ENCODE results near the gene DNAJC4. TPM values are rescaled to one million over a fixed set of nuclear protein-coding genes. Genes with fewer than 3 reads are reported as not detected.
A peak's percentile ranks its signal among the peaks of the same experiment; 100 is the strongest.

DNAJC4 gene
- total RNA-seq, 3 donors from 2014 or later = 23.6 to 33.5 (median 32.6) TPM

DNA sequence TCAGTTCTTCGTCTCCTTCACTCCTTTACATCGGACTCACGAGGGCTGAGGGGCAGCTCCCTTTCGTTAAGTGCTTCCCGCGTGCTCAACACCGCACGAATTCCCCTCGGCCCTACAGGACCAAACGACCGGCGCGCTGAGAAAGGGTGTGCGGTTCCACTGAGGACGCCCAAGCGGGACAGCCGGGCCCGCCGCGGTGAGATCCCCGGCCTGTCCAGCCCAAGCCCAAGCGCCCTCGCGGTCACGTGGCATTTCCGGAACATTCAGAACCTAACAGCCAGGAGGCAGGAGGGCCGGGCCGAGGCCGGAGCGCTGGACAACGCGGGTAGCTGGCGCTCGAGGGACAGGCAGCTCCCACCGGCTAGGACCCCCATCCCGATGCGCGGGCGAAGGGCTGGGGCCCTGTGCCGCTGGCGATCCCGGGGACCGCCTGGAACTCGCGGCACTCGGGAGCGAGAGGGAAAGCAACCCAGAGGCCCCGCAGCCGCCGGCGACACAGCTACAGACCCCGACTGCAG lies 45.1 kb upstream of the DNAJC4 start:
- TF ChIP-seq POLR2AphosphoS5 (IDR thresholded peaks at IDR 0.05) = peak; percentile 70 to 92 (median 82)
- TF ChIP-seq, protein P1, sequence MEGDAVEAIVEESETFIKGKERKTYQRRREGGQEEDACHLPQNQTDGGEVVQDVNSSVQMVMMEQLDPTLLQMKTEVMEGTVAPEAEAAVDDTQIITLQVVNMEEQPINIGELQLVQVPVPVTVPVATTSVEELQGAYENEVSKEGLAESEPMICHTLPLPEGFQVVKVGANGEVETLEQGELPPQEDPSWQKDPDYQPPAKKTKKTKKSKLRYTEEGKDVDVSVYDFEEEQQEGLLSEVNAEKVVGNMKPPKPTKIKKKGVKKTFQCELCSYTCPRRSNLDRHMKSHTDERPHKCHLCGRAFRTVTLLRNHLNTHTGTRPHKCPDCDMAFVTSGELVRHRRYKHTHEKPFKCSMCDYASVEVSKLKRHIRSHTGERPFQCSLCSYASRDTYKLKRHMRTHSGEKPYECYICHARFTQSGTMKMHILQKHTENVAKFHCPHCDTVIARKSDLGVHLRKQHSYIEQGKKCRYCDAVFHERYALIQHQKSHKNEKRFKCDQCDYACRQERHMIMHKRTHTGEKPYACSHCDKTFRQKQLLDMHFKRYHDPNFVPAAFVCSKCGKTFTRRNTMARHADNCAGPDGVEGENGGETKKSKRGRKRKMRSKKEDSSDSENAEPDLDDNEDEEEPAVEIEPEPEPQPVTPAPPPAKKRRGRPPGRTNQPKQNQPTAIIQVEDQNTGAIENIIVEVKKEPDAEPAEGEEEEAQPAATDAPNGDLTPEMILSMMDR (IDR thresholded peaks at IDR 0.05) = peak in 1 of 3 donors; percentile 36
- peak; percentile 92 for TF ChIP-seq POLR2A (IDR thresholded peaks at IDR 0.05)
- Histone ChIP-seq H3K36me3 (no peaks in the 10 kb centered on the region), H3K27ac (peak overlapping the region; percentile 79 to 93), H3K4me3 (peak overlapping the region in 2 of 3 donors; percentile 61 to 77), H3K9me3 (no peaks in the 10 kb centered on the region), H3K4me1 (no peaks in the 10 kb centered on the region), H3K27me3 (no peaks in the 10 kb centered on the region)
- peak; percentile 71 to 81 for DNase-seq (ENCODE audit: low spot score in 2 of 2)
- intact Hi-C loops (cut with DNase I; ENCODE audit: low total_unique reads) = no loop called here

DNA sequence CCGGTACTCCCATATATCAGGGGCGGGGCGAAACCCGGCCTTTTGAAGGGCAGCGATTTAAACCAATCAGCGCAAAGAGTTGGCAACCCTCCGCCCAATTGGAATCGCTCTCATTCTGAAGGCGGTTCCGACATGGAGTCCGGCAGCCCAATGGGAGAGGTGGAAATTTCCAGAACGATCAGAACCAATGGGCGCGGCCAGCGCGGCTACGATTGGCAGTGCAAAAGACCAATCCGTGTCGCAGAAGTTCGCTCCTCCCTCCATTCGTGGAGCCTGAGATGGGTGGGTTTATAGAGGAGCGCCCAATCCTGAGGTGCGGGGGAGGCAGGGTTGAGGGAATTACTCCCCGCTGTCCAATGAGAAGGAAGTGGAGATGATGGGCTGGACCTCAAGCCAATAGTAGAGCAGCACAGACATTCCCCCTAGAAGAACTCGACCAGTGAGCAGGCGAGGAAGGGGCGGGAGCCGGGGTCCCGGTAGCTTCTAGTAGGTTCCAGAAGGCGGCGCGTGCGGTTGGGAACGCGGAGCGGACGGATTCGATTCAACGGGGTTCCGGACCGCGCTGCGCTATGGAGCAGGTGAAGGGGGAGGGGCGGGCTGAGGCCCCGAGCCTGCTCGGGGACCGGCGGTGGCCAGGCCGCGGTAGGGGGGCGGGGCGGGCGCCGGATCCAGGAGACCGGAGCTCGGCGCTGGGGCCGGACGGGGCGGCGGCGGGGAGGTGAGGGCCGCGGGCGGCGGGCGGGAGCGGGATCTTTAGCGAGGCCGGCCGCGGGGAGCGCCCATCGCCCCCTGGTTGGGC lies 44.5 kb upstream of the DNAJC4 start, which contains the start of gene STIP1:
TSS of gene STIP1 (plus strand) at position 479 of the 799 bp plus-strand sequence. CDS start at position 570, 91 bp downstream.
- no peaks in the 10 kb centered on the region for H3K4me1 ChIP-seq
- peak; percentile 100 for DNase-seq (ENCODE audit: low spot score in 2 of 2)
- intact Hi-C loops (cut with DNase I; ENCODE audit: low total_unique reads) = no loop called here

DNA sequence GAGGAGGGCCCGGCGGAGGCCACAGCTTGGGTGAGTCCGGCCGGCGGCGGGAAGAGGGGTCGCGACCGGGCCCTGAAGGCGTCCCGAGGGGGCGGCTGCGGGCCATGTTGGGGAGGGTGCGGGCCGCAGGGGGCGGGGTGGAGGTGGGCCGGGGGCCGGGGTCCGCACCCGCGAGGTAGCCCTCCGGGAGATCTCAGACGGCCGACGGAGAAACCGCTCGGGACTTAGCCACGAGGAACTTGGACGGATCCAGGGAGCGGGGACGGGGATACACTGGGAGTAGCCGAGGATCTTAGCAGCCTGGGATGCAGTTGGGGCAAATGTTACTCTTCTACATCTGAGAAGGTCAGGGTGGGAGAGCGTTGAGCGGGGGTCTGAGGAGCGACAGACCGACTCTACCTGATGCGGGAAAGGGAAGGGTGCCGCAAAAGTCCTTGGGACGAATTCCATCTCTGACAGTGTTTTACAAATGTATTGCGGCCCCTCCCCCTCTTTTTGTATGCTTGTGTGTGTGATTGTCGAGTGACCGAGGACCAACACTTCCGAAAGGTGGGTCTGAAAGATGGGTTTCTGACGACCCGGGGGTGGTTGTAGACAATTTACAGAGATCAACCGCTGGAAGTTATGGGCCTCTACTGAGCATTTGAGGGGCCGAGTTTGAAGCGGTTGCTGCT lies 43.7 kb upstream of the DNAJC4 start:
- Histone ChIP-seq H3K4me1 (no peaks in the 10 kb centered on the region), H3K27me3 (no peaks in the 10 kb centered on the region), H3K4me3 (no peak overlapping the region), H3K9me3 (no peaks in the 10 kb centered on the region), H3K36me3 (no peaks in the 10 kb centered on the region), H3K27ac (peak overlapping the region in 1 of 2 donors; percentile 92)
- no peak for TF ChIP-seq POLR2A (IDR thresholded peaks at IDR 0.05)
- no peak for DNase-seq (ENCODE audit: low spot score in 2 of 2)
- intact Hi-C loops (cut with DNase I; ENCODE audit: low total_unique reads) = no loop called here

More for the DNA sequence above, 44.5 kb upstream of the DNAJC4 start, which contains the start of gene STIP1:
- Histone ChIP-seq H3K4me3 (peak within 1 kb of the TSS in 2 of 3 donors; percentile 61 to 77), H3K27ac (peak within 1 kb of the TSS; percentile 79 to 93), H3K9me3 (no peaks in the 10 kb centered on the region), H3K27me3 (no peaks in the 10 kb centered on the region), H3K36me3 (no peaks in the 10 kb centered on the region)
- TF ChIP-seq, protein P1 (IDR thresholded peaks at IDR 0.05) = peak; percentile 33 to 59 (median 44)
- no peak for TF ChIP-seq POLR2A (IDR thresholded peaks at IDR 0.05)
- TF ChIP-seq POLR2AphosphoS5 (IDR thresholded peaks at IDR 0.05) = peak; percentile 12 to 85 (median 73)

DNA sequence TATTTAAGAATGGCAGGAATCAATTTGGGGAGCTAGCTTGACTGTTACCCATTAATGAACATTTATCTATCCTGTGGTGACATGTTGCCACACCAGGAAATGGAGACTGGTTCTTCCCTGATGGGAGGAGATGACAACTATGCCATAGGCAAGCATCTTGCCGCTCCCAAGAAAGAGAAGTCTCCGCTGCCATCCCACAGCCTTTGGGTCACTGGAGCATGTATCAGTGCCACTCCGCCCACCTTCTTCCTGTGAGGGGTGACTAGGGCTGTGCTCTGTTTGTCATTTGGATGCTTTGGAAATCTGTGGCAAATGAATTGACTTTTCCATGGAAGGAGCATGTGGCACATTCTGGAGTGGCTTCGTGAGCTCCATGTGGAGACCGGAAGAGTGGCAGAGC lies 37.9 kb upstream of the DNAJC4 start:
- peaks cover 7% of the 10 kb centered on the region for H3K36me3 ChIP-seq
- no peaks in the 10 kb centered on the region for H3K4me1 ChIP-seq
- no peaks in the 10 kb centered on the region for H3K9me3 ChIP-seq
- intact Hi-C loops (cut with DNase I; ENCODE audit: low total_unique reads) = no loop called here
- H3K27me3 ChIP-seq = no peaks in the 10 kb centered on the region
- DNase-seq (ENCODE audit: low spot score in 2 of 2) = no peak
- no peak overlapping the region for H3K4me3 ChIP-seq
- H3K27ac ChIP-seq = no peak overlapping the region
- TF ChIP-seq POLR2A (IDR thresholded peaks at IDR 0.05) (no peak), POLR2AphosphoS5 (IDR thresholded peaks at IDR 0.05) (no peak)
- TF ChIP-seq, protein P1 (IDR thresholded peaks at IDR 0.05) = no peak

DNA sequence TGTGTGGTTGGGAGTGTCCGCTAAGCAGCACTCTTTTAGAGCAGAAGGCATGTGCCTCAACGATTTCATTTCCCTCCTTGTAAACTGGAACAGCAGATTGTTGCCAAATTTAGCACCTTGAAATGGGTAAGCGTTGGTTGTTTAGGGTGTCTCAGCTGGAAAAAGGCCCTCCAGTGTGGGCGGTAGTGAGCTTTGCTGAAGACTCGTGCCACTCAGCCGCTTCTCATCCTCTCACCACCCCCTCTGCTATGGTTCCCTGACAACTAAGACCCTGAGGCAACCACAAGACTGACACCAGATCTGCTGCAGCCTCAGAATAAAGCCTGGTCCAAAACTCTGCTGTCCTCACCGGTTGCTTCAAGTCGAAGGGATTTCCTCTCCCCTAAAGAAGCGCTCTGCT lies 33.7 kb upstream of the DNAJC4 start:
- H3K27ac ChIP-seq = no peak overlapping the region
- H3K36me3 ChIP-seq = peaks cover 7% of the 10 kb centered on the region
- no peak for DNase-seq (ENCODE audit: low spot score in 2 of 2)
- H3K4me1 ChIP-seq = no peaks in the 10 kb centered on the region
- no peak overlapping the region for H3K4me3 ChIP-seq
- H3K27me3 ChIP-seq = no peaks in the 10 kb centered on the region
- intact Hi-C loops (cut with DNase I; ENCODE audit: low total_unique reads) = loop anchor here (5.0 kb wide), 2 partner anchors 281 to 1644 kb away; no protein-coding TSS in a partner anchor
- no peaks in the 10 kb centered on the region for H3K9me3 ChIP-seq
- TF ChIP-seq POLR2AphosphoS5 (IDR thresholded peaks at IDR 0.05) (no peak), POLR2A (IDR thresholded peaks at IDR 0.05) (no peak)
- TF ChIP-seq, protein P1 (IDR thresholded peaks at IDR 0.05) = no peak
